GM23338 (cell line): ENCODE results near the gene FSIP1.

Source experiments
- CREB1 ChIP-seq: fragments of 250-450 bp; sonication (Bioruptor Pico); IDR thresholded peaks from 2 replicates; pipeline ENCODE4 v1.5.0; 2020; ENCODE audit warnings: low read depth, mild to moderate bottlenecking, moderate library complexity
- EZH2 ChIP-seq: fragments of 200-600 bp; sonication (generic); IDR thresholded peaks from one replicate; pipeline ENCODE4 v1.8.0; 2017; ENCODE audit warnings: antibody characterized with exemption, mild to moderate bottlenecking, low read depth; ENCODE audit not compliant: unreplicated experiment
- EZH2phosphoT487 ChIP-seq: fragments of 200-600 bp; sonication (generic); IDR thresholded peaks from one replicate; pipeline ENCODE4 v1.8.1; 2018; ENCODE audit warnings: antibody characterized with exemption; ENCODE audit not compliant: unreplicated experiment
- JUNB ChIP-seq: IDR thresholded peaks from one replicate; pipeline ENCODE4 v1.6.1; 2016; ENCODE audit warnings: antibody characterized with exemption; ENCODE audit not compliant: unreplicated experiment
- NANOG ChIP-seq: IDR thresholded peaks from 2 replicates; pipeline ENCODE4 v1.6.1; 2016; ENCODE audit warnings: antibody characterized with exemption, borderline replicate concordance
- POLR2AphosphoS5 ChIP-seq: IDR thresholded peaks from 2 replicates; pipeline ENCODE4 v1.6.1; 2016; ENCODE audit warnings: antibody characterized with exemption, low read depth
- ZNF114 ChIP-seq: fragments of 250-450 bp; sonication (Bioruptor Pico); IDR thresholded peaks from 2 replicates; pipeline ENCODE4 v1.5.0; 2020; ENCODE audit warnings: mild to moderate bottlenecking, moderate library complexity
- TF ChIP-seq, protein P1 (sequence below), 2 experiments: fragments of 200-600 bp in 1 of 2; sonication (generic) in 1 of 2; conservative IDR thresholded peaks; 2 replicates each; pipeline versions ENCODE4 v1.5.1 to v1.6.1; 2016 to 2017; ENCODE audit warnings: antibody characterized with exemption in 2 of 2, low read depth in 2 of 2, mild to moderate bottlenecking in 2 of 2, moderate library complexity in 1 of 2
- TF ChIP-seq, protein P2 (sequence below): IDR thresholded peaks from one replicate; pipeline ENCODE4 v1.6.1; 2018; ENCODE audit warnings: antibody characterized with exemption; ENCODE audit not compliant: unreplicated experiment

DNA sequence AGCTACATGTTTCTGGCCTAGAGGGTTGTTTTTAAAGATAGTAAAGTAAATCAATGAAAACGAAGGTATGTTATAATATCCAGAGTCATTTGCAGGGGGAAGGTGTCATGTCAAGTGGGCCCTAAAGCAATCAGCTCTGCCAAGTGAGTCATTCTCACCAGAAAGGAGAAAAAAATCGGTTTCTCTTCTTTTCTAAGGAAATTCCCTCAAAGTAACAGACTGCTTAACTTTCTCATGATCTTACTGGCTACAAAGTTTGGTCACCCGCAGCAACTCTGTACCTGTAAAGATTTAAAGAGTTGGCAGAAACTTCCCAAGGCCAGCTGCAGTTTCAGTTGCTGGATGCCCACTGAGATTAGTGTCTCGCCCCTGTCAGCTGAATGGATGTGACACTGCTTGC lies 5.5 kb upstream of the FSIP1 start:
- TF ChIP-seq, protein P1, sequence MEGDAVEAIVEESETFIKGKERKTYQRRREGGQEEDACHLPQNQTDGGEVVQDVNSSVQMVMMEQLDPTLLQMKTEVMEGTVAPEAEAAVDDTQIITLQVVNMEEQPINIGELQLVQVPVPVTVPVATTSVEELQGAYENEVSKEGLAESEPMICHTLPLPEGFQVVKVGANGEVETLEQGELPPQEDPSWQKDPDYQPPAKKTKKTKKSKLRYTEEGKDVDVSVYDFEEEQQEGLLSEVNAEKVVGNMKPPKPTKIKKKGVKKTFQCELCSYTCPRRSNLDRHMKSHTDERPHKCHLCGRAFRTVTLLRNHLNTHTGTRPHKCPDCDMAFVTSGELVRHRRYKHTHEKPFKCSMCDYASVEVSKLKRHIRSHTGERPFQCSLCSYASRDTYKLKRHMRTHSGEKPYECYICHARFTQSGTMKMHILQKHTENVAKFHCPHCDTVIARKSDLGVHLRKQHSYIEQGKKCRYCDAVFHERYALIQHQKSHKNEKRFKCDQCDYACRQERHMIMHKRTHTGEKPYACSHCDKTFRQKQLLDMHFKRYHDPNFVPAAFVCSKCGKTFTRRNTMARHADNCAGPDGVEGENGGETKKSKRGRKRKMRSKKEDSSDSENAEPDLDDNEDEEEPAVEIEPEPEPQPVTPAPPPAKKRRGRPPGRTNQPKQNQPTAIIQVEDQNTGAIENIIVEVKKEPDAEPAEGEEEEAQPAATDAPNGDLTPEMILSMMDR (conservative IDR thresholded peaks at IDR 0.05; ENCODE audit: low read depth in 2 of 2) = no peak
- TF ChIP-seq EZH2 = no peak
- TF ChIP-seq, protein P2, sequence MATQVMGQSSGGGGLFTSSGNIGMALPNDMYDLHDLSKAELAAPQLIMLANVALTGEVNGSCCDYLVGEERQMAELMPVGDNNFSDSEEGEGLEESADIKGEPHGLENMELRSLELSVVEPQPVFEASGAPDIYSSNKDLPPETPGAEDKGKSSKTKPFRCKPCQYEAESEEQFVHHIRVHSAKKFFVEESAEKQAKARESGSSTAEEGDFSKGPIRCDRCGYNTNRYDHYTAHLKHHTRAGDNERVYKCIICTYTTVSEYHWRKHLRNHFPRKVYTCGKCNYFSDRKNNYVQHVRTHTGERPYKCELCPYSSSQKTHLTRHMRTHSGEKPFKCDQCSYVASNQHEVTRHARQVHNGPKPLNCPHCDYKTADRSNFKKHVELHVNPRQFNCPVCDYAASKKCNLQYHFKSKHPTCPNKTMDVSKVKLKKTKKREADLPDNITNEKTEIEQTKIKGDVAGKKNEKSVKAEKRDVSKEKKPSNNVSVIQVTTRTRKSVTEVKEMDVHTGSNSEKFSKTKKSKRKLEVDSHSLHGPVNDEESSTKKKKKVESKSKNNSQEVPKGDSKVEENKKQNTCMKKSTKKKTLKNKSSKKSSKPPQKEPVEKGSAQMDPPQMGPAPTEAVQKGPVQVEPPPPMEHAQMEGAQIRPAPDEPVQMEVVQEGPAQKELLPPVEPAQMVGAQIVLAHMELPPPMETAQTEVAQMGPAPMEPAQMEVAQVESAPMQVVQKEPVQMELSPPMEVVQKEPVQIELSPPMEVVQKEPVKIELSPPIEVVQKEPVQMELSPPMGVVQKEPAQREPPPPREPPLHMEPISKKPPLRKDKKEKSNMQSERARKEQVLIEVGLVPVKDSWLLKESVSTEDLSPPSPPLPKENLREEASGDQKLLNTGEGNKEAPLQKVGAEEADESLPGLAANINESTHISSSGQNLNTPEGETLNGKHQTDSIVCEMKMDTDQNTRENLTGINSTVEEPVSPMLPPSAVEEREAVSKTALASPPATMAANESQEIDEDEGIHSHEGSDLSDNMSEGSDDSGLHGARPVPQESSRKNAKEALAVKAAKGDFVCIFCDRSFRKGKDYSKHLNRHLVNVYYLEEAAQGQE = no peak
- no peak for TF ChIP-seq POLR2AphosphoS5
- no peak for TF ChIP-seq CREB1 (CRISPR knock-in tag)
- no peak for TF ChIP-seq EZH2phosphoT487
- TF ChIP-seq NANOG = no peak
- TF ChIP-seq ZNF114 (CRISPR knock-in tag) = no peak
- no peak for TF ChIP-seq JUNB
